OCI-LY7 (cell line): Measurements from ENCODE around the gene FAM186B. TPM values are rescaled to one million over a fixed set of nuclear protein-coding genes. Genes with fewer than 3 reads are reported as not detected.

ENCODE experiments used
- BruUV-seq: library from RNA; stranded (reverse); fragments of 400-500 nt; replicated peaks from 2 replicates; lab custom pipeline; 2021; lab: Mats Ljungman, UMichigan
- CTCF ChIA-PET: fragments of 300-600 bp; sonication (Branson Sonifier 250); formaldehyde crosslinking; loops from one replicate; lab custom pipeline; 2022; ENCODE audit warnings: antibody characterized with exemption; ENCODE audit not compliant: unreplicated experiment; lab: Charles Lee
- POLR2A ChIA-PET: fragments of 300-600 bp; sonication (Branson Sonifier 250); formaldehyde crosslinking; loops from one replicate; lab custom pipeline; 2022; ENCODE audit warnings: antibody characterized with exemption; lab: Charles Lee
- DNase-seq: peaks from one replicate; pipeline ENCODE4 v3.0.0-alpha.2; 2015; ENCODE audit warnings: low spot score
- H2AFZ ChIP-seq: fragments of 200-600 bp; sonication (generic), shearing (Covaris generic); 2 replicates; pipeline ENCODE4 v1.6.1; 2014; ENCODE audit warnings: mild to moderate bottlenecking, antibody characterized with exemption, low read length, moderate library complexity
- H3K27ac ChIP-seq: fragments of 200-600 bp; sonication (generic); 2 replicates; pipeline ENCODE4 v1.5.1; 2014; ENCODE audit warnings: mixed run types, low read depth, mild to moderate bottlenecking, moderate library complexity, low read length, inconsistent platforms; ENCODE audit not compliant: poor library complexity, severe bottlenecking
- H3K36me3 ChIP-seq: fragments of 200-600 bp; sonication (generic); 2 replicates; pipeline ENCODE4 v1.6.1; 2014; ENCODE audit warnings: mild to moderate bottlenecking, antibody characterized with exemption, low read length, moderate library complexity, mixed read lengths; ENCODE audit not compliant: insufficient read depth
- H3K4me1 ChIP-seq: fragments of 200-600 bp; sonication (generic); 2 replicates; pipeline ENCODE4 v1.5.1; 2014; ENCODE audit warnings: mild to moderate bottlenecking, low read length; ENCODE audit not compliant: insufficient read depth, poor library complexity, severe bottlenecking
- H3K4me2 ChIP-seq: fragments of 200-600 bp; sonication (generic); 2 replicates; pipeline ENCODE4 v1.6.1; 2014; ENCODE audit warnings: mild to moderate bottlenecking, low read length
- H3K4me3 ChIP-seq: fragments of 200-600 bp; sonication (generic); 2 replicates; pipeline ENCODE4 v1.5.1; 2014; ENCODE audit warnings: mild to moderate bottlenecking, low read depth, low read length; ENCODE audit not compliant: poor library complexity, severe bottlenecking
- H3K79me2 ChIP-seq: fragments of 200-600 bp; sonication (generic); 2 replicates; pipeline ENCODE4 v1.6.1; 2016; ENCODE audit warnings: low read depth, mild to moderate bottlenecking, low read length, moderate library complexity, mixed read lengths; ENCODE audit not compliant: insufficient read depth
- H3K9me2 ChIP-seq: fragments of 200-600 bp; sonication (generic); 2 replicates; pipeline ENCODE4 v1.6.1; 2016; ENCODE audit warnings: mild to moderate bottlenecking, low read length, mixed read lengths; ENCODE audit not compliant: insufficient read depth
- H3K9me3 ChIP-seq: fragments of 200-600 bp; sonication (generic); 2 replicates; pipeline ENCODE4 v1.6.1; 2014; ENCODE audit warnings: mild to moderate bottlenecking, mixed run types, low read length, mixed read lengths
- H4K20me1 ChIP-seq: fragments of 200-600 bp; sonication (generic); 2 replicates; pipeline ENCODE4 v1.6.1; 2014; ENCODE audit warnings: mild to moderate bottlenecking, antibody characterized with exemption, low read length, moderate library complexity, mixed read lengths; ENCODE audit not compliant: insufficient read depth
- CTCF ChIP-seq: fragments of 200-600 bp; sonication (generic); conservative IDR thresholded peaks from 2 replicates; pipeline ENCODE4 v1.5.1; 2014; ENCODE audit warnings: mild to moderate bottlenecking, antibody characterized with exemption, low read length, moderate library complexity, mixed read lengths
- EZH2phosphoT487 ChIP-seq: fragments of 200-600 bp; sonication (generic); IDR thresholded peaks from 2 replicates; pipeline ENCODE4 v1.6.1; 2018; ENCODE audit warnings: low read depth, borderline replicate concordance, mild to moderate bottlenecking, mixed run types, antibody characterized with exemption, low read length, moderate library complexity, mixed read lengths
- intact Hi-C: fragments of 100-400 bp; cut with micrococcal nuclease; formaldehyde crosslinking; loops from one replicate; pipeline ENCODE4 v1.10.0; 2022; ENCODE audit not compliant: unreplicated experiment
- total RNA-seq, 2 experiments: library from RNA; depleted of rRNA in 1 of 2; stranded (reverse); fragments of >200 nt in 1 of 2; shearing (Covaris generic) in 1 of 2; gene quantifications; 2 replicates each; pipeline ENCODE4 v1.2.3, GENCODE V29; 2014 to 2022

The FAM186B gene
- total RNA-seq, 2 experiments from 2014 or later, result 0.60 to 2.8 TPM

- ChIA-PET CTCF (interaction anchor here (1.1 kb wide), 1 partner anchor 120 kb away, joined by 3 read pairs; the partner anchor contains the start of gene TMBIM6), POLR2A (interaction anchor here (0.6 to 1.4 kb wide), 5 partner anchors 68 to 119 kb away, joined by 3 to 4 read pairs (median 3); partner anchors contain the start of gene TMBIM6)
- no peaks in the 10 kb centered on the region for H4K20me1 ChIP-seq
- peak overlapping the region; percentile 68 for H3K4me3 ChIP-seq
- H3K4me1 ChIP-seq, result peaks cover 30% of the 10 kb centered on the region
- BruUV-seq, result no TSS peak
- H3K4me2 ChIP-seq, result peak overlapping the region; percentile 94
- intact Hi-C loops, result loop anchor here (2.0 to 5.0 kb wide), 4 partner anchors 53 to 255 kb away; partner anchors contain the start of genes BCDIN3D, MCRS1 and SPATS2
- H2AFZ ChIP-seq, result peak overlapping the region; percentile 83
- no peaks in the 10 kb centered on the region for H3K36me3 ChIP-seq
- H3K79me2 ChIP-seq, result no peaks in the 10 kb centered on the region
- peak overlapping the region; percentile 82 for H3K27ac ChIP-seq
- H3K9me2 ChIP-seq, result no peaks in the 10 kb centered on the region
- no peak for TF ChIP-seq EZH2phosphoT487
- no peak for TF ChIP-seq CTCF
- DNase-seq, result peak; percentile 31
- H3K9me3 ChIP-seq, result no peaks in the 10 kb centered on the region
Measured at GRCh38 chr12:49621651-49622500, 16.4 kb upstream of the FAM186B start.

GRCh38 chr12:49619286-49619685, 13.8 kb upstream of the FAM186B start:
- BruUV-seq, result no TSS peak
- no peak for DNase-seq
- no peak overlapping the region for H3K27ac ChIP-seq
- no peak overlapping the region for H3K4me2 ChIP-seq
- no peaks in the 10 kb centered on the region for H4K20me1 ChIP-seq
- intact Hi-C loops, result no loop called here
- CTCF ChIA-PET, result interaction anchor here (0.5 kb wide), 1 partner anchor 109 kb away, joined by 4 read pairs; no protein-coding TSS in a partner anchor
- no peaks in the 10 kb centered on the region for H3K79me2 ChIP-seq
- POLR2A ChIA-PET, result interaction anchor here (0.6 to 1.7 kb wide), 6 partner anchors 14 to 817 kb away, joined by 3 to 7 read pairs (median 4); partner anchors contain the start of gene FAM186B
- H3K9me2 ChIP-seq, result no peaks in the 10 kb centered on the region
- no peaks in the 10 kb centered on the region for H3K9me3 ChIP-seq
- H3K4me3 ChIP-seq, result no peak overlapping the region
- H3K4me1 ChIP-seq, result peaks cover 36% of the 10 kb centered on the region
- H3K36me3 ChIP-seq, result no peaks in the 10 kb centered on the region
- TF ChIP-seq CTCF (no peak), EZH2phosphoT487 (no peak)
- H2AFZ ChIP-seq, result no peak overlapping the region
